A549 treated with CORT108297 at 1 μM for 4 hours (cell line): ENCODE results near the gene ADRA2A. TPM values are rescaled to one million over a fixed set of nuclear protein-coding genes. Genes with fewer than 3 reads are reported as not detected.

ENCODE experiments used
- total RNA-seq: library from RNA; stranded (reverse); fragments of 200-300 nt; extraction: Qiagen RNA extraction; gene quantifications from 5 replicates; pipeline ENCODE4 v1.2.3, GENCODE V29; 2022

The ADRA2A gene
- 0.02 to 0.05 TPM (median 0.03 TPM) in 4 of 5 replicates, not detected in the other for total RNA-seq

DNA sequence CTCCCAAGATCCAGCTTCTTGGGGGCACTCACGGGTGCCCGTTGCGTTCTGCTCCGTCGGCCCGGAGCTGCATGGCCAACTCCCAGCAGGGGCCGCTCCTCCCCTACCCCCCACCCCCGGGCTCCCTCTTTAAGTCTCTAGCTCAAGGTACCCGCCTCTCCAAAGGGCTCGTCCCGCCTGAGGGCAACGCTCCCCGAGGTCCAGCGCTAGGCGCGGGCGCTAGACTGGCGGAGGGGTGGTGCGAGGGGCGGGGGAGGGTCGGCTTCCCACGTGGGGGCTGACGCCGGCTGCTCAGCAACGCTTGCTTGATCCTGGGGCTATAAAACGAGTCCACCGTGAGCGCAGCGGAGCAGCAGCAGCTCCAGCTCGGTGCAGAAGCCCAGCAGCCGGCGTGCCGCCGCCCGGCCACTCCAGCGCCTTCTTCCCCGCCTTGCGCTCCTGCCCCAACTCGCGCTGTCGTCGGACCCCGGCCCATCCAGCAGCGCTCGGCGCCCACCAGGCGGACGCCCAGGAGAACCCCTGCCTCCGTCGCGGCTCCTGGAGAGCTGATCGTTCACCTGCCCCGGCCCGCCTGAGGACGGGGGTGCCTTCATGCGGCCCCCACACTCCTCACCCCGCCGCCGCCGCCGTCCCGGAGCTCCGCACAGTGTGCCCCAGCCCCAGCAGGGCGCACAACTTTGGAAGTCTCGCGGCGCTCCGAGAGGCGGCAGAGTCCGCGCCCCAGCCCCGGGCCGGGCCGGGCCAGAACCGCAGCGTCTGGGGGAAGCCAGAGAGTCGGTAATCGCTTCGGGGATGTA, at the start of gene ADRA2A:
ADRA2A (plus strand) TSS at position 348 of the 797 bp plus-strand sequence. CDS start 968 bp downstream, outside the sequence.

Other genes starting within 250 kb of the ADRA2A start
- 28.9 to 35.0 TPM (median 29.4 TPM) in 5 replicates for gene PDCD4, start 205.1 kb upstream of the ADRA2A start, total RNA-seq
- gene BBIP1, start 157.8 kb upstream of the ADRA2A start, total RNA-seq = 31.0 to 44.9 TPM (median 34.7 TPM) in 5 replicates
- gene SHOC2, start 157.4 kb upstream of the ADRA2A start, total RNA-seq = 14.4 to 24.1 TPM (median 17.5 TPM) in 5 replicates